Esophagus squamous epithelium (tissue), 4 donors: ENCODE results near the gene CYP4F22.

Experiments used
- CTCF ChIP-seq, 6 experiments: fragments of 450-650 bp in 4 of 6; fragments of 200-600 bp in 2 of 6; sonication (generic) in 2 of 6; IDR thresholded peaks; one replicate each; pipeline ENCODE4 v1.5.1; 2016 to 2019; ENCODE audit warnings: antibody characterized with exemption in 6 of 6, mild to moderate bottlenecking in 4 of 6, moderate library complexity in 4 of 6
- POLR2A ChIP-seq, 4 donors: fragments of 450-650 bp; IDR thresholded peaks; one replicate each; pipeline ENCODE4 v1.6.1; 2017; ENCODE audit warnings: antibody characterized with exemption in 4 of 4, mild to moderate bottlenecking in 4 of 4, moderate library complexity in 3 of 4

- TF ChIP-seq CTCF (IDR thresholded peaks at IDR 0.05) (no peak), POLR2A (IDR thresholded peaks at IDR 0.05) (no peak)
Observed at GRCh38 chr19:15570420-15570819, 62.1 kb downstream of the CYP4F22 start.
